SHP77 (cell line): Measurements from ENCODE around the gene ASH1L.
"Not testable (repeated sequence)": the region's sequence is repeated elsewhere in the genome, so short reads cannot be mapped to it uniquely, and the experiment has no call there.

Experiments
- DNase-seq, 2 experiments: peaks; one replicate each; lab custom pipeline; 2025; lab: John Stamatoyannopoulos, UW

Gene ASH1L

GRCh38 chr1:155328856-155329255, 233.7 kb downstream of the ASH1L start:
- not testable (repeated sequence) for DNase-seq

DNA sequence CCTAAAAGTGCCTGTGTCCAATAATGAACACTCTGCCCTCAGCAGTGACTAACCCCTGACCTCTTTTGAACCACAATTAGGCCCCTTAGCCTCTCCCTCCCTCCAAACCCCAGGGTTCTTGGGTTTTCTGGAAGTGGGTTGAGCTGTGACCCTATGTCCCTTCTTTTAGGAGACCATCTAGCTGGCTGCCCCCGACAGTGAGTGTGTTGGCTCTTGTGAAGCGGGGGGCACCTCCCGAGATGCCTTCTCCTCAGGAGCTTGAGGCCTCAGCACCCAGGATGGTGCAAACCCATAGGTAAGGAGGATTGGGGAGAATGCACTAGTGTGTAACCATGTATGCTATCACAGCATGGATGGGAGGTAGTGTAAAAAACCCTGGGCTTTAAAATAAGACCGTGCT, 234.6 kb downstream of the ASH1L start:
- DNase-seq = no peak

GRCh38 chr1:155326631-155327037, 236.0 kb downstream of the ASH1L start:
- no peak for DNase-seq

DNA sequence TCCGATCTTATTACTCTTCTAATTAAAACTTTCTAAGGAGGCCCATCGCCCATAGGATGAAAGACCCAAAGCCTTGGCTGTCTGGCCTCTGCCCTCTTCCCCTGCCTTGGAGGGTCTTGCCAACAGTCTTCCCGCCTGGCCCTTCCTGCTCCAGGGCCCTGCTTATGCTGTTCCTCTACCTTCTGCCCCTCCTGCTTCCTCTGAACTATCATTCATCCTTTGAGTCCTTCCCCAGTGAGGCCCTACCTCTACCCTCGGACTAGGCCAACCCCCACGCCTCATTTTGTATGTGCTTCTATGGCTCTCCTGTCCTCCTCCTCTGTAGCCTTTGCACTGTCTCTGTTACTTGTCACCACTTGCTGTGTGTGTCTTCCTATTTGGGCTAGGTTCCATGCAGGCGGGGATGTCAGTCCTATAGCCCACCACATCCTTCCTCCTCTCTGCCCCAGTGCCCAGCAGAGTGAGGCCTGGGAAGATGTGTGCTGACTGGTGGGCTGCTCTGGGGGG, 236.5 kb downstream of the ASH1L start:
- no peak for DNase-seq

GRCh38 chr1:155325603-155325893, 237.1 kb downstream of the ASH1L start:
- no peak for DNase-seq

DNA sequence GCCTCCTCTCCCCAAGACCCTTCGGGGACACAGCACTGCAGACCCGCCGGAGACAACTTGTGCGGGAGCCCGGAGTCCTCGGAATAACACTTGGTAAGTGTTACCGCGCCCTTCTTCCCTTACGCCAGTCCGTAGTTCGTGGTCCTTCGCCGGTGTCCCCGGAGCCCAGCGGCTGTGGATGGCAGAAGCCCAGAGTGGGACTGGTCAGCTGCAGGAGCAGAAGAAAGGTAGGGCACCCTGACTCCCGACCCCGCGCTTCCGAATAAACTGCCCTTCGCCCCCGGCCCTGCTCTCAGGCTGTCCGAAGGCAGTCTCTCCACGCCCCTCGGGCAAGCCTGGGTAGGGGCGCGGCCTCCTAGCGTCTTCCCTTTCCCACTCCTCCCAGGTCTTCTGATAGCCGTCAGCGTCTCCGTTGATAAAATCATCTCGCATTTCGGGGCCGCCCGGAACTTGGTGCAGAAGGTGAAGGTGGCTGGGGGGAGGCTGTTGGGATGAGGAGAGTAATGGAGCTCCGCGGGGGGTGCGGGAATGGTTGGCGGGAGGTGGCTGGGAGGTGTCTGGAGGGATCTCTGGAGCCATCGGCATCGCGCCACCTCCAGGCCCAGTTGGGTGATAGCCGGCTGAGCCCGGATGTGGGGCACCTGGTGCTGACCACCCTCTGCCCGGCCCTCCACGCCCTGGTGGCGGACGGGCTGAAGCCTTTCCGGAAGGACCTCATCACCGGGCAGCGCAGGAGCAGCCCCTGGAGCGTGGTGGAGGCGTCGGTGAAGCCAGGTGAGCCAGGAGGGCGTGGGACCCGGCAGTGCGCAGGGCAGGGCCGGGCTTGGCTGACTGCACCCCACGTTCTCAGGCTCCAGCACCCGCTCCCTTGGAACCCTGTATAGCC, 237.6 kb downstream of the ASH1L start:
- peak; percentile 69 to 86 for DNase-seq

DNA sequence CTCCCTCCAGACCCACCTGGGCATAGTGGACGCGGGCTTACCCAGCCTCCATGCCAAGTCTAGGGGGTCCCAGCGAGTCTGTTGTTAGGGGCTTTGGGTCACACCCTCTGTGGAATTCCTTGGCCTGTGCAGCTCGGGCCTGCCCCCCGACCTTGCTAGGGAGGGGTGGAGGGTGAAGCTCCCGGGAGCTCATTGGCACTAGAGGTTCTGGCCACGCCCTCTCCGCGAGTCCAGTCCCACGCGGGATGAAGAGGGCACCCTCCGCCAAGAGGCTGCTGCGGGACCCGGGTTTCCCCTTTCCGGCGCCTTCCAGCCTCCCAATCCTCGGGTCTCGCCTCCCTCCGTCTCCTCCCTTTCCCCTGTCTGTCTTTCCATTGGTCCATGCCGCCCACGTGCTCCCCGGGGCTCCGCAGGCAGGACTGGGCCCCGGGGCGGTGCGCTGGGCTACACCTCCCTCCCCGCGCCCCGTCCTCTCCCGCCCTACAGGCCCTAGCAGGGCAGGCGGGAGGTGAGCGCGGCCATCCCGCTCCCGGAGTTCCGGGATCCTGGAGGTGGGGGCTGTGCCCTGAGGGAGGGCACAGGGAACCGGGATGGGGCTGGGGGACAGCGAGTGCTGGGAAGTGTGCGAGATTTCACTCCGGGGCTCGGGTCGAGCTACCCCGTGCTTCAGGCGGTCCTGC, 238.4 kb downstream of the ASH1L start:
- peak; percentile 98 to 99 for DNase-seq

GRCh38 chr1:155323729-155324036, 238.9 kb downstream of the ASH1L start:
- peak; percentile 69 to 76 for DNase-seq

GRCh38 chr1:155322953-155323728, 239.5 kb downstream of the ASH1L start:
- peak; percentile 94 to 96 for DNase-seq

GRCh38 chr1:155322571-155322952, 240.0 kb downstream of the ASH1L start:
- DNase-seq = peak in 1 of 2 experiments; percentile 30

GRCh38 chr1:155321639-155322503, 240.7 kb downstream of the ASH1L start:
- DNase-seq = peak; percentile 60 to 62

- peak; percentile 89 to 92 for DNase-seq
Observed at GRCh38 chr1:155320661-155321617, 241.7 kb downstream of the ASH1L start, which contains the start of gene RUSC1. TSS of gene RUSC1 (plus strand) at chr1:155320894. CDS start at chr1:155321774, 880 bp downstream.

GRCh38 chr1:155320252-155320651, 242.4 kb downstream of the ASH1L start:
- no peak for DNase-seq

- DNase-seq = no peak
Observed at GRCh38 chr1:155319536-155319935, 243.1 kb downstream of the ASH1L start.

DNA sequence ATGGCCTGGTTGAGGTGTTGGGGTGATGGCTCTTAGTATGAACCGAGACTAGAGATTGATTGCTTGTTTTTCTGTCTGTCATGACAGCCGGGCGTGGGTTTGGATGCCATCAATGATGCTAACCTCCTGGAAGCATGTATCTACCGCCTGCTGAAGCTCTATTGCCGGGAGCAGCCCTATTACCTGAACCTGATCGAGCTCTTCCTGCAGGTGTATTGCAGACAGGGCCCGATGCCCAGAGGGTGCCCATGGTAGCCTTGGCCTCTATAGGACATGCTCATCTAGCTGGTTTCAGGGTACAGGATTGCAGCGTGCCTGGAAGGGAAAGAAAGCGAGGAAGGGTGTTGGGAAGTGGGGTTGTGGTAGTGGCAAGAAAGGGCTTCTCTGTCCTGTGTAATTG, 244.5 kb downstream of the ASH1L start:
- DNase-seq = no peak

DNA sequence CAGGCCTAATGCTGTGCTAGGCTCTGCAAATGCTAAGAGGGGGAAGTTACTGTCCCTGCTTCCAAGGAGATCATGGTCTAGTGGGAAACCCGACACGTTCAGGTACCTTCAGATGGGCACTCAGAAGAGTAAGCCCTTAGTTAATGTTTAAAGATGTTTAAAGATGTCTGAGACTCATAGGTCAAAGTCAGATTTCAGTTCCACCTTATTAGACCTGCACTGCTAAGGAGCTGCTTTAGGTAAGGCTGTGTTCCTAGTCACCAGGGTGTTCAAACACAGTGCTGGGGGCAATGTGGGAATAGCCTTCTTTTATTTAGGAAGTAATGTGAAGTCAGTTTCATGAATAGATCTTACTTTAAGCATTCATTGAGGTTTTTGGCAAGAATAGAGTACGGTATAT, 245.7 kb downstream of the ASH1L start:
- DNase-seq = no peak

DNA sequence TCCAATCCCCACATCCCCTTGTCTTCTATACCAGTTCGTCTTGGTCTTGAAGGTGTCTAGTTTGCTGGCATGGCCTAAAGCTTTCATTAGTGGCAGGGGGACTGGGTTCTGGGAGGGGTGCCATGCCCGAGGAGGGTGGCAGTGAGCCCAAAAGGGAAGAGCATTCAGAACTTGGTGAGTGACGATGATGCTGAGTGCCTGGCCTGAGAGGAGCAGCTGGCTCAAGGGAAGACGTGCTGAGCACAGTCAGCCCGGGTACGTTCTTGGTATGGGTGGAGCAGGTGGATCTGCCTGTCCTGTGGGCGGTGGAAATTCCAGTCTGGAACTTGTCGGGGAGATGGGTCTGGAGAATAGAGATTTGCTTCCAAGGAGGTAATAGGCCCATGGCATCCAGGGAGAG, 249.3 kb downstream of the ASH1L start:
- no peak for DNase-seq

DNA sequence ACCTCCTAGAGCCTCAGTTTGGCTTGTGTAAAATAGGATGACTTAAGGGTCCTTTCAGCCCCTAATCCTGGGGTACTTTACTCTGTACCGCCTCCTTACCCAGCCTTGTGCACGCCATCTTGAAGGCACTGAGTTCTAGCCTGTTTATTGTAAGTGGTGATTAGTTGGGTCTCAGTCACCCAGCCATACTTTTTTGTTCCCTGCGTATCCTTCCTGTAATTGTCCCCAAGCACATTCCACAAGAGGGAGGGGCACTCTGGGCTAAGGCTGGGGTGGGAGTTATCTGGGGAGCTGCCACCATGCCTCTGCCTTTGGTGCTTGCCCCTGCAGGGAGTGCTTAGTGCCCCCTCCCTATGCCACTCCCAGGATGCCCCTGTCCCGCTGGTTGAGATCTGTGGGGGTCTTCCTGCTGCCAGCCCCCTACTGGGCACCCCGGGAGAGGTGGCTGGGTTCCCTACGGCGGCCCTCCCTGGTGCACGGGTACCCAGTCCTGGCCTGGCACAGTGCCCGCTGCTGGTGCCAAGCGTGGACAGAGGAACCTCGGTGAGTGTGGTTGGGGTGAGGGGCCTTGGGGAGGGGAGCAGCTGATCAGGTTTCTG, 253.1 kb downstream of the ASH1L start:
- DNase-seq = no peak

- DNase-seq = peak; percentile 100
Observed at GRCh38 chr1:155308493-155309422, 253.8 kb downstream of the ASH1L start, which contains the start of gene FDPS. TSS of gene FDPS (plus strand) at chr1:155308866. CDS start at chr1:155309790, 924 bp downstream.
